K562 (cell line): Measurements from ENCODE around the gene KCNJ10. TPM values are rescaled to one million over a fixed set of nuclear protein-coding genes. Genes with fewer than 3 reads are reported as not detected.

Experiments used
- ATAC-seq: fragments of 200-7000 bp; cut with Tn5 transposase; 3 replicates; pipeline ENCODE4 v1.9.1; 2020; ENCODE audit warnings: moderate library complexity
- BruUV-seq: library from RNA; stranded (reverse); fragments of 400-500 nt; replicated peaks from 2 replicates; lab custom pipeline; 2021; lab: Mats Ljungman, UMichigan
- CTCF ChIA-PET: fragments of 300-600 bp; formaldehyde crosslinking; extraction: SDS; loops from one replicate; lab custom pipeline; 2021; ENCODE audit warnings: low intra/inter-chr PET ratio; lab: Yijun Ruan, JAX
- POLR2A ChIA-PET: fragments of 300-600, 350-650 bp; sonication (Branson Sonifier 250); formaldehyde crosslinking; extraction: SDS; loops from one replicate; lab custom pipeline; 2021; ENCODE audit warnings: antibody characterized with exemption, inconsistent platforms; lab: Yijun Ruan, JAX
- DNase-seq, 4 experiments: peaks; one replicate each; pipeline versions ENCODE4 v3.0.0 to v3.0.0-alpha.2; 2011 to 2018; ENCODE audit warnings: low spot score in 3 of 4, mixed read lengths in 3 of 4; ENCODE audit errors: extremely low read depth in 1 of 4
- FAIRE-seq: peaks from 2 replicates; lab custom pipeline; 2011; peaks lifted over from hg19 to GRCh38; lab: Jason Lieb, UNC
- H2AFZ ChIP-seq: 2 replicates; pipeline ENCODE4 v1.6.0; 2011; ENCODE audit warnings: low read depth, low read length, control low read depth, inconsistent platforms
- H3K27ac ChIP-seq: fragments of 200-600 bp; 3 replicates; pipeline ENCODE4 v1.8.0; 2011; ENCODE audit warnings: low read depth, mild to moderate bottlenecking, control low read depth, inconsistent platforms, low read length, moderate library complexity, mixed read lengths; ENCODE audit errors: extremely low read depth
- H3K27me3 ChIP-seq, 2 experiments: fragments of 300-600 bp in 1 of 2; 2 replicates in 1 of 2; 3 replicates in 1 of 2; pipeline versions ENCODE4 v1.6.0 to v1.8.0; 2011; ENCODE audit warnings: inconsistent platforms in 2 of 2, low read length in 2 of 2, mild to moderate bottlenecking in 1 of 2, mixed read lengths in 1 of 2, moderate library complexity in 1 of 2; ENCODE audit not compliant: control insufficient read depth in 2 of 2, insufficient read depth in 2 of 2
- H3K36me3 ChIP-seq: fragments of 300-600 bp; 3 replicates; pipeline ENCODE4 v1.8.0; 2011; ENCODE audit warnings: mild to moderate bottlenecking, low read length, inconsistent platforms; ENCODE audit not compliant: control insufficient read depth, insufficient read depth
- H3K4me1 ChIP-seq, 2 experiments: fragments of 200-600 bp in 1 of 2; replicated peaks in 1 of 2; 2 replicates in 1 of 2; 3 replicates in 1 of 2; pipeline versions ENCODE4 v1.5.1 to v1.8.0; 2011; ENCODE audit warnings: inconsistent platforms in 2 of 2, low read length in 2 of 2, mild to moderate bottlenecking in 1 of 2, mixed read lengths in 1 of 2, moderate library complexity in 1 of 2; ENCODE audit not compliant: control insufficient read depth in 2 of 2, insufficient read depth in 2 of 2
- H3K4me2 ChIP-seq: 2 replicates; pipeline ENCODE4 v1.6.1; 2011; ENCODE audit warnings: low read length, control low read depth, inconsistent platforms, mixed read lengths; ENCODE audit not compliant: insufficient read depth
- H3K4me3 ChIP-seq: fragments of 200-600 bp; sonication (generic), shearing (Covaris generic); 2 replicates; pipeline ENCODE4 v1.5.1; 2016; ENCODE audit warnings: control low read depth, inconsistent platforms
- H3K79me2 ChIP-seq: fragments of 200-600 bp; 3 replicates; pipeline ENCODE4 v1.8.0; 2011; ENCODE audit warnings: low read length, inconsistent platforms; ENCODE audit not compliant: control insufficient read depth, insufficient read depth
- H3K9ac ChIP-seq, 2 experiments: 2 replicates each; pipeline versions ENCODE4 v1.6.0 to v1.6.1; 2011; ENCODE audit warnings: low read depth in 2 of 2, low read length in 2 of 2, control low read depth in 1 of 2, inconsistent platforms in 1 of 2, mild to moderate bottlenecking in 1 of 2, mixed read lengths in 1 of 2; ENCODE audit not compliant: insufficient read depth in 1 of 2
- H3K9me1 ChIP-seq: one replicate; pipeline ENCODE4 v1.6.0; 2011; ENCODE audit warnings: inconsistent platforms, mild to moderate bottlenecking, low read length, moderate library complexity; ENCODE audit not compliant: control insufficient read depth, insufficient read depth
- H3K9me3 ChIP-seq: replicated peaks from 2 replicates; pipeline ENCODE4 v1.5.1; 2011; ENCODE audit warnings: low read depth, low read length, inconsistent platforms; ENCODE audit not compliant: control insufficient read depth, insufficient read depth
- H4K20me1 ChIP-seq: replicated peaks from 2 replicates; pipeline ENCODE4 v1.6.1; 2011; ENCODE audit warnings: low read length, inconsistent platforms, mixed read lengths; ENCODE audit not compliant: control insufficient read depth, insufficient read depth
- ATF3 ChIP-seq, 2 experiments: fragments of 450-650 bp in 1 of 2; sonication (generic) in 1 of 2; formaldehyde crosslinking in 1 of 2; IDR thresholded peaks in 1 of 2; conservative IDR thresholded peaks in 1 of 2; 2 replicates each; pipeline versions ENCODE4 v1.6.1 to v1.8.1; 2016 to 2023; ENCODE audit warnings: mild to moderate bottlenecking in 2 of 2, moderate library complexity in 2 of 2, inconsistent platforms in 1 of 2, missing genetic modification reagents in 1 of 2
- CREM ChIP-seq: IDR thresholded peaks from 2 replicates; pipeline ENCODE4 v1.6.1; 2014; ENCODE audit warnings: antibody characterized with exemption, low read depth
- FOSL1 ChIP-seq: fragments of 200-800 bp; sonication (Bioruptor generic); conservative IDR thresholded peaks from 2 replicates; pipeline ENCODE4 v1.6.1; 2016; ENCODE audit warnings: missing genetic modification characterization, missing compliant biosample characterization
- HNRNPL ChIP-seq: fragments of 200-400 bp; formaldehyde crosslinking; IDR thresholded peaks from 2 replicates; pipeline ENCODE4 v1.6.1; 2017; ENCODE audit warnings: low read depth, mild to moderate bottlenecking, low read length
- NFIC ChIP-seq: fragments of 450-650 bp; IDR thresholded peaks from 2 replicates; pipeline ENCODE4 v1.6.1; 2017; ENCODE audit warnings: mild to moderate bottlenecking, inconsistent platforms
- PBX2 ChIP-seq, 2 experiments: IDR thresholded peaks in 1 of 2; conservative IDR thresholded peaks in 1 of 2; 2 replicates each; pipeline ENCODE4 v1.6.1; 2016; ENCODE audit warnings: low read depth in 2 of 2, mild to moderate bottlenecking in 1 of 2, missing compliant biosample characterization in 1 of 2, missing genetic modification characterization in 1 of 2, moderate library complexity in 1 of 2
- WGBS: fragments of 100-300 bp; shearing (Covaris generic); methylation state at CpG from one replicate; pipeline ENCODE4 v1.1.6; 2016; ENCODE audit warnings: low coverage, mixed read lengths; ENCODE audit not compliant: insufficient coverage; ENCODE audit errors: missing lambda C conversion rate; 5-methylcytosine and 5-hydroxymethylcytosine counted together
- in situ Hi-C: fragments of 300-500 bp; cut with MboI; formaldehyde crosslinking; loops from 4 replicates; pipeline ENCODE4 v1.15.0; 2018; ENCODE audit warnings: inconsistent platforms, mixed read lengths
- intact Hi-C: fragments of 100-400 bp; cut with micrococcal nuclease; formaldehyde crosslinking; loops from 2 replicates; pipeline ENCODE4 v1.14.2; 2022
- polyA plus RNA-seq, 8 experiments: library from polyadenylated mRNA; depleted of rRNA in 4 of 8; stranded (reverse) in 5 of 8; unstranded in 3 of 8; fragments of >200 nt; fragmentation: Nextera tagmentation in 2 of 8; fragmentation: Illumina TruSeq in 1 of 8; extraction: Ambion mirVana in 2 of 8; extraction: Trizol in 1 of 8; gene quantifications; 2 replicates each; pipeline versions ENCODE4 v1.2.1 to v1.2.3, GENCODE V29; 2011 to 2014; ENCODE audit warnings: inconsistent platforms in 1 of 8, missing spikeins in 1 of 8
- total RNA-seq, 7 experiments: library from RNA; depleted of rRNA in 6 of 7; stranded (reverse); fragments of >200 nt in 6 of 7; fragmentation: Illumina TruSeq in 2 of 7; extraction: Trizol in 2 of 7; gene quantifications; 2 replicates each; pipeline versions ENCODE4 v1.2.1 to v1.2.3, GENCODE V29; 2011 to 2021; ENCODE audit warnings: low replicate concordance in 1 of 7

KCNJ10 gene
- total and polyA plus RNA-seq, 9 of the 15 experiments (the other 6 are each of a cell fraction or from before 2014, with no cell fraction given) = 0.06 to 0.11 TPM; not detected in 7

- WGBS = 27% methylated on average over 3 of the region's 3 CpGs
- Histone ChIP-seq H4K20me1 (no peaks in the 10 kb centered on the region), H3K9me1 (no peaks in the 10 kb centered on the region), H3K27ac (no peak overlapping the region), H2AFZ (no peak overlapping the region), H3K79me2 (no peaks in the 10 kb centered on the region), H3K9ac (no peak overlapping the region), H3K4me3 (no peak overlapping the region), H3K4me1 (peaks cover 22 to 29% of the 10 kb centered on the region in 2 experiments), H3K27me3 (peaks cover 0 to 10% of the 10 kb centered on the region in 2 experiments; a peak in 3 of 5 replicates), H3K4me2 (no peak overlapping the region), H3K36me3 (no peaks in the 10 kb centered on the region), H3K9me3 (no peaks in the 10 kb centered on the region)
- CTCF ChIA-PET = no interaction called here
- POLR2A ChIA-PET = interaction anchor here (1.0 to 1.1 kb wide), 3 partner anchors 9 to 68 kb away, joined by 3 to 5 read pairs (median 4); partner anchors contain the start of gene IGSF9
- in situ Hi-C loops (no loop called here), intact Hi-C loops (no loop called here)
- ATAC-seq = no peak
- no peak for DNase-seq
- no TSS peak for BruUV-seq
- FAIRE-seq = no peak
- TF ChIP-seq HNRNPL (no peak), NFIC (peak; percentile 14; the same call in 1 of the 2 replicates)
These were observed 114.5 kb downstream of the KCNJ10 start for GRCh38 chr1:159955456-159955855.

GRCh38 chr1:159953536-159954515 lies 116.1 kb downstream of the KCNJ10 start, which contains the start of gene SLAMF9:
SLAMF9 (minus strand) TSS chr1:159954237; CDS start chr1:159954137, 100 bp downstream.
- intact Hi-C loops (no loop called here), in situ Hi-C loops (no loop called here)
- H3K4me1 ChIP-seq = peaks cover 17 to 22% of the 10 kb centered on the region in 2 experiments
- H3K9me1 ChIP-seq = no peaks in the 10 kb centered on the region
- FAIRE-seq (no peak), ATAC-seq (peak; percentile 41), DNase-seq (no peak)
- H3K4me3 ChIP-seq = no peak within 1 kb of the TSS
- ChIA-PET POLR2A (no interaction called here), CTCF (no interaction called here)
- 37% methylated on average over 10 of the region's 11 CpGs for WGBS
- H3K9me3 ChIP-seq = no peaks in the 10 kb centered on the region
- no peaks in the 10 kb centered on the region for H4K20me1 ChIP-seq
- H2AFZ ChIP-seq = peak within 1 kb of the TSS; percentile 76
- peak within 1 kb of the TSS; percentile 30; the same call in 1 of the 2 replicates for H3K4me2 ChIP-seq
- peaks cover 0 to 10% of the 10 kb centered on the region in 2 experiments; a peak in 3 of 5 replicates for H3K27me3 ChIP-seq
- no peak within 1 kb of the TSS for H3K27ac ChIP-seq
- H3K9ac ChIP-seq = no peak within 1 kb of the TSS; a peak in 1 of 4 replicates
- H3K36me3 ChIP-seq = no peaks in the 10 kb centered on the region
- H3K79me2 ChIP-seq = no peaks in the 10 kb centered on the region
- BruUV-seq = no TSS peak
- TF ChIP-seq ATF3 (IDR thresholded peaks at IDR 0.05) (peak; percentile 40; the same call in 1 of the 2 replicates), ATF3 (CRISPR knock-in tag; conservative IDR thresholded peaks at IDR 0.05) (no peak), FOSL1 (tag) (peak; percentile 49; the same call in 1 of the 2 replicates), PBX2 (CRISPR knock-in tag; IDR thresholded peaks at IDR 0.05; ENCODE audit: low read depth) (no peak), PBX2 (tag; conservative IDR thresholded peaks at IDR 0.05; ENCODE audit: low read depth) (no peak), CREM (peak; percentile 54; the same call in 1 of the 2 replicates)
